GM04503 (cell line): ENCODE measurements around the gene DCC.

Source experiments
- DNase-seq: peaks from one replicate; pipeline ENCODE4 v3.0.0-alpha.2; 2012; ENCODE audit warnings: low read depth

DCC gene

GRCh38 chr18:52598921-52599320, 258.9 kb downstream of the DCC start:
- no peak for DNase-seq

GRCh38 chr18:52602820-52603219, 262.8 kb downstream of the DCC start:
- DNase-seq, result no peak

DNA sequence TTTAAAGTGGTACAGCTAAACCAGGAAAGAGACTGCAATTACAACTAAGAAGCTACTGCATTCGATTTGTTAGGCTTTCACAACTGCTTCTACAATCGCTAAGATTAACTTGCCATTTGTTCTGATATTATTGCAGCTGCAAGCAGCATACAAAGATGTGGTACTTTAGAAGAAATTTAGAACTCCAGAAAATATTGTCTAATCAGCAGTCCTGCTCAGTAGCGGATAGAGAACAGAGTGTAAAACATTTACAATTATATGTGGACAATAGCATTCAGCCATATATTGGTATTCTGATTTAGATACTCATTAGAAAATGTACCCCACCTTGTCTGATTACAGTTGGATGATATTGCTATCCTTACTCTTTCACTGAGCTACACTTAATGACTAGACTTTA, 265.3 kb downstream of the DCC start:
- no peak for DNase-seq

GRCh38 chr18:52607985-52608384, 268.0 kb downstream of the DCC start:
- DNase-seq, result no peak

GRCh38 chr18:52610451-52611115, 270.6 kb downstream of the DCC start:
- DNase-seq, result no peak

- DNase-seq, result no peak
Observed at GRCh38 chr18:52612406-52612805, 272.4 kb downstream of the DCC start.

DNA sequence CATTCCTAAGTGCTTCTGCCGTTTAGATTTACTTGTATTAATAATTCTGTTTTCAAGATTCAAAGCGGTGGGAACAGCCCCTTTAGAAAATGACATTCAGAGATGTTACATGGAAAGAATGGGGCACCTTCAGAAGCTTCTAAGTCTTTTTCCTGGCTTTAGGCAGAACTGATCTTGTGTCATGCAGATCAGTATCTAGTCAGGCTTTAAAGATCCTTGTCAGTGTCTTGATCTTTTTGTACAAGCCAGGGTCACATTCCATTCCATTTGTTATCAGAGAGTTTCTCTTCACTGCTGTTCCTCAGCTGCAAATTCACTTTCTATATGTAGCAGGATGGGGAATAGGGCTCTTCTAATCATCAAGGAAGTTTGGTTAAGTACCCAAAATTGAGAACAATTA, 275.3 kb downstream of the DCC start:
- DNase-seq, result no peak

- no peak for DNase-seq
Observed at GRCh38 chr18:52615943-52616342, 275.9 kb downstream of the DCC start.

DNA sequence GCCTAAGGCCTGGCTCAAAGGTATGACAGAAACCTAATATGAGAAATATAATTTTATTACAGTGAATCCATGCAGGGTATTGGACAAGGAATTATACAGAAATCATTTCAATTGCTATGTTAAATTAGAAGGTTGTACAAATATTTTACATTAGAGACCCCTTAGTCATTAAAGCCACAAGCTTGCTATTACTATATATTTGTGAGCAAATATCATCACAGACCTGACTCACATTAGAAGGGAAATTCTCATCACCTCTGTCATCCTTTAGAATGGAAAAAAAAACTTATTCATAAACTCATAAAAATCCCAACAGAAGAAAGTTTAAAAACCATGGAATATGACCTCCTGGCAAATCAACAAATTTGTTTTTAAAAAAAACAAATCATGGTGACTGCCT, 277.9 kb downstream of the DCC start:
- peak; percentile 0 for DNase-seq

DNA sequence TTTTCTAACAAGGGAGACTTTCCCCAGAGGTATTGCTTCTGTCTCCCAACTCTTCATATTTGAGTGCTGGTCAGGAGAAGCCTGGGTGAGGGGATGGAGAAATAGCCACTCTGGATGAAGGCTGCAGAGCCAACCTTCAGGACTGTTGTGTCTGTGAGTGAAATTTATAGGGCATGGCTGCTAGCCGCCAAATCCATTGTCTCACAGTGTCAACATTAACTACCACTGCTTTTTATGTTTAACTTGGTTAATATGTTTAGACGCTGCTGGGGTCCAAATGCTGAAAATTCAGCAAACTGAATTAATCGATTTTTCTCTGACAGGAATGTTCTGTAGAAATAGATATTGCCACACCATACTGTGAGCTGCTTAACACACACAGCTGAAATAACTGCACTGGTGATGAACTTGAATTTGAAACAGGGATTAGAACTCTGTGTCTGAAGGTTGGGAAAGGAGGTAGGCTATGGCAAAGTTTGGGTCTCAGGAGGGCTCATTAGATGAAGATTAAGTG, 281.0 kb downstream of the DCC start:
- no peak for DNase-seq

DNA sequence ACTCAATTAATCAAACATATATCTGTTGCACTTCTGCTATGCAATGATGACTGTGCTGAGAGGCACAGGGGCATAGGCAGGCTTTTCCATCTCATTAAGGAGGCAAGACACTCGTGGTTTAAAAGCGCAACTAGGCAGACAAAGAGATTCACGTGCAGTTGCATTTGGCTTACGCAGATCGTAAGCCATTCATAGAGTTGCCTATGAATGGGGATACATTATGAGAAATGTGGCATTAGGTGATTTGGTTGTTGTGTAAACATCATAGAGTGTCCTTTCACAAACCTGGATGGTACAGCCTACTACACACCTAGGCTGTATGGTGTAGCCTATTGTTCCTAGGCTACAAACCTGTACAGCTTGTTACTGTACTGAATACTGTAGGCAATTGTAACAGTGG, 284.7 kb downstream of the DCC start:
- DNase-seq, result no peak

DNA sequence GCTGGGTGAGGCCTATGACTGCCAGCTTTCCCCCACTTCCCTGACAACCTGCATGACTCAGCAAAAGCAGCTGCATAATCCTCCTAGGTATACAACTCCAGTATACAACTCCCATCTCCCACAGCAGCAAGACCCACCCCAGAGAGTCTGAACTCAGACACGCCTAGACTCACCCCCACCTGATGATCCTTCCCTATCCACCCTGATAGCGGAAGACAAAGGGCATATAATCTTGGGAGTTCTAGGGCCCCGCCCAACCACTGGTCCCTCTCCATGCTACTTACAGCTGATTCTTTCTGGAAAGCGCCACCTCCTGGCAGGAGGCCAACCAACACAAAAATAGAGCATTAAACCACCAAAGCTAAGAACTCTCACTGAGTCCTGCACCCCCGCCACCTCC, 296.5 kb downstream of the DCC start:
- DNase-seq, result no peak

- DNase-seq, result no peak
Observed at GRCh38 chr18:52648201-52648600, 308.2 kb downstream of the DCC start.

DNA sequence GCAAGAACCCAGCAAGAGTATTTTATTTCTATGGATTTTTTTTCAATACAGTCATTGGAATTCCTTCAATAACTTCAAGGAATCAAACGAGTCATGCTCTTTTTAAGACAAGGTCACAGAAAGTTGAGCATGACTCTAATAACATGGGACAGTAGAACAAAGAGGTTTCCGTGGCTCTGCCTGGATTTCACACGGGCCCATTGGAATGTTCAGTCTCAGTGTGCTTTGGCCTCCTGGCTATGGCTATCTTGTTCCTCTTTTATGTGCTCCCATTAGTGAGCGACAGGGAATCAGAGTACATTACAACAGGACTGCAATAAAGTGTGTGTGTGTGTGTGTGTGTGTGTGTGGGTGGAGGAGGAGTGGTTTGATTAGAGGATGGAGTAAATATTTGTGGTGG, 312.4 kb downstream of the DCC start:
- DNase-seq, result no peak

GRCh38 chr18:52657043-52657805, 317.2 kb downstream of the DCC start:
- DNase-seq, result no peak

- no peak for DNase-seq
Observed at GRCh38 chr18:52667463-52668065, 327.6 kb downstream of the DCC start.

GRCh38 chr18:52670896-52671295, 330.9 kb downstream of the DCC start:
- no peak for DNase-seq

GRCh38 chr18:52678034-52678433, 338.0 kb downstream of the DCC start:
- no peak for DNase-seq

DNA sequence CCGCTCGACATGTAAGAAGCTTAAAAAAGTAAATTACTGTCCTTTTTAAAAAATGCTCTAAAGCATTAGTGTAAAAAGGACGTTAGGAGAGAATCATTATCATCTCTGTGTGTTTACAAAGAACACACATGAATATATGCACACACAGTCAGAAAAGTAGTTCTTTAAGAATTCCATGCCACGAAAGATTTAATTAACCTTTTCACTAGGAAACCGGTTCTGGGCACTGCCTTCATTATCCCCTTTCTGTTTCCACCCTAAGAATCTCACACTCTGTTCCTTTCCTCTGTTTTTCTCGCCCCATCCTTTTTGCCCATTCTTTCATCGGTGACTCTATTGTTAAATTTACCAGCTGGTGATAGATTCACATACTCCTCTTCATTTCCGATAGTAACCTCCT, 338.6 kb downstream of the DCC start:
- no peak for DNase-seq

- no peak for DNase-seq
Observed at GRCh38 chr18:52679354-52679753, 339.4 kb downstream of the DCC start.

- DNase-seq, result no peak
Observed at GRCh38 chr18:52682260-52682659, 342.3 kb downstream of the DCC start.

DNA sequence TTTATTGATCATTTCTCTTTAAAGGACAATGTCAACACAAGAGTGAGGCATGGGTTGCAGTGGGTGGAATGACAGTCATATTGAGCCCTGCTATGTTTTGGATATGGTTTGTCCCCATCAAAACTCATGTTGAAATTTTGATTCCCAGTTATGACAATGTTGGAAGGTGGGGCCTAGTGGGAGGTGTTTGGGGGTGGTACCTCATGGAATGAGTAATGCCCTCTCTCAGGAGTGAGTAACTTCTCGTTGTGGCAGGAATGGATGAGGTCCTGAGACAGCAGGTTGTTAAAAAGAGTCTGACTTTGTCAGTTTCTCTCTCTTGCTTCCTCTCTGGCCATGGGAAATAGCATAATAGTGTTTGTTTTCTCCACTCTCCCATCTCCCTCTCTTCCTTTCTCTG, 345.3 kb downstream of the DCC start:
- no peak for DNase-seq

GRCh38 chr18:52691841-52692240, 351.8 kb downstream of the DCC start:
- no peak for DNase-seq
